ENCODE measurements around the gene ATP8A2.
"Not testable (repeated sequence)": the region's sequence is repeated elsewhere in the genome, so short reads cannot be mapped to it uniquely, and the experiment has no call there.

ATP8A2 gene

GRCh38 chr13:25518441-25518840 lies 146.7 kb downstream of the ATP8A2 start:
- DNase-seq (ENCODE audit: low read depth) = no peak
- no peak overlapping the region for H3K4me3 ChIP-seq (ENCODE audit: low read depth, low read length)
- no peak for TF ChIP-seq CTCF (conservative IDR thresholded peaks at IDR 0.05; ENCODE audit: low read depth, low read length)

GRCh38 chr13:25525884-25526283 lies 154.1 kb downstream of the ATP8A2 start:
- H3K4me3 ChIP-seq (ENCODE audit: low read depth, low read length) = no peak overlapping the region
- no peak for DNase-seq (ENCODE audit: low read depth)
- no peak for TF ChIP-seq CTCF (conservative IDR thresholded peaks at IDR 0.05; ENCODE audit: low read depth, low read length)

- DNase-seq (ENCODE audit: low read depth) = no peak
- no peak overlapping the region for H3K4me3 ChIP-seq (ENCODE audit: low read depth, low read length)
- no peak for TF ChIP-seq CTCF (conservative IDR thresholded peaks at IDR 0.05; ENCODE audit: low read depth, low read length)
Measured at GRCh38 chr13:25528266-25528665, 156.5 kb downstream of the ATP8A2 start.

- H3K4me3 ChIP-seq (ENCODE audit: low read depth, low read length) = no peak overlapping the region
- no peak for TF ChIP-seq CTCF (conservative IDR thresholded peaks at IDR 0.05; ENCODE audit: low read depth, low read length)
- DNase-seq (ENCODE audit: low read depth) = no peak
Measured at GRCh38 chr13:25529425-25529824, 157.7 kb downstream of the ATP8A2 start.

GRCh38 chr13:25538276-25538675 lies 166.5 kb downstream of the ATP8A2 start:
- no peak for DNase-seq (ENCODE audit: low read depth)
- TF ChIP-seq CTCF (conservative IDR thresholded peaks at IDR 0.05; ENCODE audit: low read depth, low read length) = no peak
- no peak overlapping the region for H3K4me3 ChIP-seq (ENCODE audit: low read depth, low read length)

DNA sequence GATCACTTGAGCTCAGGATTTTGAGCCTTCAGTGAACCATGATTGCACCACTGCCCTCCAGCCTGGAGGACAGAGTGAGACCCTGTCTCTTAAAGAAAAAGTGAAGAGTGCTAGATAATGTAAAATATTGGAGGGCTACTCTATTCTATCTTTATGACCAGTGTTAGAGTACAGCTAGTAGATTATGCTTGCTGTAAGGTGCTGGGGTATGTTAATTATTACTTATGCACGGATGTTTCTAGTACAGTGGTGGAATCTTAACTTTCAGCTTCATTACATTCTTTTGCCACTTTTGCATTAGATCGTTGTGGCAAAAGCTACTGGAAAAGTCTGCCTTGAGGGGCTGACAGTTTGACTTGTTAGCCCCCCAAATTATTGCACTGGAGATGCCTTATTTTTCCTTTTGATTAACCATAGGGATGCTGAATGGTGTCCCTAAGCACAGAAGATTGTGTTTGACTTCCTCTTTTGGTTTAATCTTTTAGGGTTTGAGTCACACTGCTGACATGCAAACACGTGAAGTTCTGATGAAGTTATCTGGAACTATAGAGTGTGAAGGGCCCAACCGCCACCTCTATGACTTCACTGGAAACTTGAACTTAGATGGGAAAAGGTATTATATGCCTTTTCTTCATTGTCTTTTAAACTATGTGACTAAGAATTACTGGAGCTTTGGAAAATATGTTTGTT lies 169.8 kb downstream of the ATP8A2 start:
- no peak for TF ChIP-seq CTCF (conservative IDR thresholded peaks at IDR 0.05; ENCODE audit: low read depth, low read length)
- H3K4me3 ChIP-seq (ENCODE audit: low read depth, low read length) = no peak overlapping the region
- DNase-seq (ENCODE audit: low read depth) = no peak

GRCh38 chr13:25548991-25549390 lies 177.2 kb downstream of the ATP8A2 start:
- DNase-seq (ENCODE audit: low read depth); H3K4me3 ChIP-seq (ENCODE audit: low read depth, low read length): not testable (repeated sequence)

Measured in choroid plexus epithelial cell (primary cell).